Fibroblast of villous mesenchyme (primary cell): ENCODE measurements around the gene TLN1. TPM values are rescaled to one million over a fixed set of nuclear protein-coding genes. Genes with fewer than 3 reads are reported as not detected.

Experiments used
- DNase-seq: peaks from one replicate; pipeline ENCODE4 v3.0.0-alpha.2; 2010; ENCODE audit warnings: low read depth
- H3K4me3 ChIP-seq: 2 replicates; pipeline ENCODE4 v1.5.1; 2011; ENCODE audit warnings: low read depth, mild to moderate bottlenecking, low read length
- CTCF ChIP-seq: IDR thresholded peaks from 2 replicates; pipeline ENCODE4 v1.5.1; 2012; ENCODE audit warnings: low read depth, mild to moderate bottlenecking, low read length; ENCODE audit not compliant: insufficient read depth
- total RNA-seq: library from RNA; depleted of rRNA; stranded (reverse); fragments of >200 nt; gene quantifications from 2 replicates; pipeline ENCODE4 v1.2.3, GENCODE V29; 2012

Gene TLN1
- total RNA-seq, 1 donor: 428 TPM

DNA sequence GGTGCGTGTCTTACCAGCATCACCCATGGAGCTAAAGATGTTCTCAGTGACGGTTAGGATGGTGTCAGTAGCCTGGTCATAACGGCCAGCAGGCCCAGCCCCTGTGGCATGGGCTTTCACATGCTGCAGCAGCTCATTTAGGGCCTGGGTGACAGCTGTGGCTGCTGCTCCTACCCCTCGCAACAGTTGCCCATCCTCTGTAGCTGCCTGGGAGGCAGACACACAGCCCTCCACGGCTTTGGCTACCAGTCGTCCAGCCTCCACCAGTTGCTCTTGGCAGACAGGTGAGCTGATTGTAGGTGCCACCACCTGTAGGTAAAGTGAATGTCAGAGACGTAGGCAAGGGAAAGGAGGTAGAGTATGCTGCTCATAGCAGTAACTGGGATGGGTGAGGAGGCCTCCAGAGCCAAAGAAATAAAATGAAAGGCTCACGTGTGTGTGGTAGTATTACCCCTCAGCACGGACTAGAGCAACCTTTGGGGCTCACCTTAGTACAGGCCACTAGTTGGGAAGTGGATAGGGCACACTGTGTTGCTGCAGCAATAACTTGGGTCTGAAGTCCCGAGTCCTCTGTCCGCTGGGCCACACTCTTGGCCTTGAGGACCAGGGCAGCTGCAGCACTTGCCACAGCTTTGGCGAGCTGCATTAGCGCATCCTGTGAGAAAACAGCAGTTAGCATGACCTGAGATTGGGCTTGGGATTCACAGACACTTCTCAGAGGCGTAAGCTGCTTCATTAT, 14.7 kb downstream of the TLN1 start:
- DNase-seq: no peak
- TF ChIP-seq CTCF: no peak
- no peak overlapping the region for H3K4me3 ChIP-seq

DNA sequence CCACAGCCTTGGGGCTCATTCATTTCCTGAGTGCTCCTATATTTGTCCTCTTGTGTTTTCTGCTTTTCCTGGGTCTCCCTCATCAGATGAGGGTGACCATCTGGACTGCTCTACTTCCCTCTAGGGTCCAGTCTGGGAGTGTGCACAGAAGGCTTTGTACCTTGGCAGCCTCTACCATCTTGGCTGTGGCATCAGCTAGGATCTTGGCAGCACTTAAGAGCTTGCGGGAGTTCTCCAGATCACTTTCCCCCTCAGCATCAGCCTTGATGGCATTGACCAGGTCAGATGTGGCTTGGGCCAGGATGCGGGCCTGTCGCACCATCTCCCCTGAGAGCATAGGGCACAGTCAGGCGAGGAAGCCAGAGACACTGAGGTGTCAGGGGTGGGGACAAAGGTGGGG, 15.8 kb downstream of the TLN1 start:
- DNase-seq: no peak
- no peak overlapping the region for H3K4me3 ChIP-seq
- TF ChIP-seq CTCF: no peak

GRCh38 chr9:35714579-35715252, 17.3 kb downstream of the TLN1 start:
- no peak overlapping the region for H3K4me3 ChIP-seq
- no peak for TF ChIP-seq CTCF
- no peak for DNase-seq

DNA sequence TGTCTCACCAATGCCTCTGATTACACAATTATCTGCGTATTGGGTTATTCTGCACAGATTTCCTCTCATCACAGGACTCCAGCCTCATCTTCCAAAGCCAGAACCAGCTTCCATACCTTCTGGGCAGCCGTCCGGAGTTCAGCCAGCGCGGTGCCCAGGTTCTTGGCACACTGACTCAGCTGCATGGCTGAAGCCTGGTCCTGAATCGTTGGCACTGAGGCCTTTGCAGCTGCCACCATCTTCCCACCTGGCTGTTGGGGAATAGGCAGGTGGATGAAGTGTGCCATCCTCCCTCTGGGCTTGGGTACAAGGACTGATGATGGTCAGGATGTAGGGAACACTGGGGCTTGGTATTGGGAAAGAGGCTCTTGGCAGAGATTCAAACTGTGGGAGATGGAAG, 17.9 kb downstream of the TLN1 start:
- no peak for DNase-seq
- TF ChIP-seq CTCF: no peak

DNA sequence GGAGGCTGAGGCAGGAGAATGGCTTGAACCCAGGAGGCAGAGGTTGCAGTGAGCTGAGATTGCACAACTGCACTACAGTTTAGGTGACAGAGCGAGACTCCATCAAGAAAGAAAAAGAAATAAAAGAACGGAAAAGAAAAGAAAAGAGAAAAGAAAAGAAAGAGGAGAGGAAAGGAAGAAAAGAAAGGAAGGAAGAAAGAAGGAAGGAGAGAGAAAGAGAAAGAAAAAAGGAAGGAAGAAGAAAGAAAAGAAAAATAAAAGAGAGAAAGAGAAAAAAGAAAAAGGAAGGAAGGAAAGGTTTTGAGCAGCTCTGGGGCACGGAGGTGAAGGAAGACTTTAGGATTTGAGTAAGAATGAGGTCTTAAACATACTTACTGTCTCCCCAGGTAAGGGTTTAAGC, 18.4 kb downstream of the TLN1 start:
- H3K4me3 ChIP-seq: no peak overlapping the region
- no peak for TF ChIP-seq CTCF
- no peak for DNase-seq

More for the DNA sequence above, 17.9 kb downstream of the TLN1 start:
- H3K4me3 ChIP-seq: no peak overlapping the region

GRCh38 chr9:35712762-35713400, 19.1 kb downstream of the TLN1 start:
- no peak overlapping the region for H3K4me3 ChIP-seq
- TF ChIP-seq CTCF: no peak
- DNase-seq: no peak
